Loucy (cell line): ENCODE measurements around the gene CACNB1.

Experiments used
- CTCF ChIP-seq: fragments of 200-600 bp; sonication (generic); conservative IDR thresholded peaks from 2 replicates; pipeline ENCODE4 v1.5.1; 2014; ENCODE audit warnings: mild to moderate bottlenecking, antibody characterized with exemption, low read length
- EZH2phosphoT487 ChIP-seq: fragments of 200-600 bp; IDR thresholded peaks from 2 replicates; pipeline ENCODE4 v1.6.1; 2018; ENCODE audit warnings: antibody characterized with exemption, mild to moderate bottlenecking, moderate library complexity, borderline replicate concordance

GRCh38 chr17:39126436-39126835 is 71.0 kb downstream of the CACNB1 start:
- TF ChIP-seq CTCF (no peak), EZH2phosphoT487 (no peak)
